ENCODE data around the gene ALDH3B2.

GRCh38 chr11:67616431-67617242, 57.8 kb downstream of the ALDH3B2 start:
- no peak for TF ChIP-seq POLR2A (IDR thresholded peaks at IDR 0.05)
- TF ChIP-seq, protein P1, sequence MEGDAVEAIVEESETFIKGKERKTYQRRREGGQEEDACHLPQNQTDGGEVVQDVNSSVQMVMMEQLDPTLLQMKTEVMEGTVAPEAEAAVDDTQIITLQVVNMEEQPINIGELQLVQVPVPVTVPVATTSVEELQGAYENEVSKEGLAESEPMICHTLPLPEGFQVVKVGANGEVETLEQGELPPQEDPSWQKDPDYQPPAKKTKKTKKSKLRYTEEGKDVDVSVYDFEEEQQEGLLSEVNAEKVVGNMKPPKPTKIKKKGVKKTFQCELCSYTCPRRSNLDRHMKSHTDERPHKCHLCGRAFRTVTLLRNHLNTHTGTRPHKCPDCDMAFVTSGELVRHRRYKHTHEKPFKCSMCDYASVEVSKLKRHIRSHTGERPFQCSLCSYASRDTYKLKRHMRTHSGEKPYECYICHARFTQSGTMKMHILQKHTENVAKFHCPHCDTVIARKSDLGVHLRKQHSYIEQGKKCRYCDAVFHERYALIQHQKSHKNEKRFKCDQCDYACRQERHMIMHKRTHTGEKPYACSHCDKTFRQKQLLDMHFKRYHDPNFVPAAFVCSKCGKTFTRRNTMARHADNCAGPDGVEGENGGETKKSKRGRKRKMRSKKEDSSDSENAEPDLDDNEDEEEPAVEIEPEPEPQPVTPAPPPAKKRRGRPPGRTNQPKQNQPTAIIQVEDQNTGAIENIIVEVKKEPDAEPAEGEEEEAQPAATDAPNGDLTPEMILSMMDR (IDR thresholded peaks at IDR 0.05), result no peak
